Heart left ventricle (tissue), 16 donors: ENCODE results near the gene LPIN1. TPM values are rescaled to one million over a fixed set of nuclear protein-coding genes. Genes with fewer than 3 reads are reported as not detected.

Experiments used
- ATAC-seq, 4 donors: fragments of 200-7000 bp; cut with Tn5 transposase; one replicate each; pipeline ENCODE4 v1.9.1; 2020 to 2022; ENCODE audit warnings: moderate library complexity in 4 of 4, mild to moderate bottlenecking in 3 of 4, moderate number of reproducible peaks in 1 of 4
- DNase-seq, 5 donors: peaks; one replicate each; pipeline ENCODE4 v3.0.0-alpha.2; 2020
- H3K27ac ChIP-seq, 12 donors: fragments of 200-600 bp; sonication (generic) in 4 of 12; one replicate each; pipeline versions ENCODE4 v1.5.0 to v1.8.0; 2016 to 2022; ENCODE audit warnings: mild to moderate bottlenecking in 2 of 12
- H3K27me3 ChIP-seq, 9 donors: fragments of 200-600 bp; sonication (generic) in 2 of 9; one replicate each; pipeline versions ENCODE4 v1.5.1 to v1.8.0; 2016 to 2022; ENCODE audit warnings: mild to moderate bottlenecking in 3 of 9
- H3K36me3 ChIP-seq, 9 donors: fragments of 200-600 bp; sonication (generic) in 2 of 9; one replicate each; pipeline versions ENCODE4 v1.5.0 to v1.8.0; 2018 to 2022; ENCODE audit warnings: mild to moderate bottlenecking in 2 of 9
- H3K4me1 ChIP-seq, 12 donors: fragments of 200-600 bp; sonication (generic) in 4 of 12; one replicate each; pipeline versions ENCODE4 v1.5.0 to v1.8.0; 2016 to 2022; ENCODE audit warnings: mild to moderate bottlenecking in 3 of 12
- H3K4me3 ChIP-seq, 12 donors: fragments of 200-600 bp; sonication (generic) in 4 of 12; one replicate each; pipeline versions ENCODE4 v1.5.0 to v1.8.0; 2017 to 2022; ENCODE audit warnings: mild to moderate bottlenecking in 9 of 12, moderate library complexity in 4 of 12
- H3K9me3 ChIP-seq, 12 donors: fragments of 200-600 bp; sonication (generic) in 4 of 12; one replicate each; pipeline versions ENCODE4 v1.5.0 to v1.8.0; 2016 to 2022; ENCODE audit warnings: mild to moderate bottlenecking in 1 of 12
- CTCF ChIP-seq, 12 donors: fragments of 200-600 bp; sonication (generic) in 4 of 12; IDR thresholded peaks; one replicate each; pipeline versions ENCODE4 v1.5.0 to v1.8.0; 2018 to 2022; ENCODE audit warnings: antibody characterized with exemption in 12 of 12, mild to moderate bottlenecking in 5 of 12
- POLR2A ChIP-seq, 2 donors: fragments of 450-650 bp; IDR thresholded peaks; one replicate each; pipeline ENCODE4 v1.6.1; 2017; ENCODE audit warnings: antibody characterized with exemption in 2 of 2, mild to moderate bottlenecking in 2 of 2, moderate library complexity in 2 of 2
- WGBS, 4 donors: extraction: QIAGEN DNeasy Blood & Tissue Kit in 2 of 4; methylation state at CpG; one replicate each; pipeline versions ENCODE4 v1.1.5 to v1.1.7; 2013 to 2018; 5-methylcytosine and 5-hydroxymethylcytosine counted together
- intact Hi-C, 10 donors: fragments of 100-400 bp; cut with DNase I; formaldehyde crosslinking; loops; one replicate each; pipeline versions ENCODE4 v1.11.1 to v1.14.2; 2022
- polyA plus RNA-seq, 2 donors: library from polyadenylated mRNA; stranded (reverse); fragments of 200-250 nt; gene quantifications; one replicate each; pipeline ENCODE4 v1.2.3, GENCODE V29; 2013
- total RNA-seq, 9 donors: library from RNA; depleted of rRNA in 2 of 9; stranded (reverse); fragments of >200 nt in 2 of 9; fragmentation: NEBNext Ultra II Directional in 3 of 9; extraction: Animal tissue kit (Norgen Biotek cat#: 25700) in 3 of 9; gene quantifications; one replicate each; pipeline versions ENCODE4 v1.1.0 to v1.2.4, GENCODE V29; 2016 to 2023
- donor health status: ischemic (EF 13 %, LVEDD 7.1; RV severe dilation, severe dysfunction).
- donor health status: healthy with polysubstance abuse.
- donor health status: DM: no; HTN: yes; CAD: no.
- donor health status: DM: no; HTN: no; CAD: no.
- donor health status: ischemic (EF 25% LVEDD 6.9; RV normal size, moderate dysfunction).
- donor health status: ischemic (EF 25% LVEDD 5.7; RV mildly dilated, moderate dysfunction).
- donor health status: healthy.
- donor health status: DM: yes; HTN: yes; CAD: no.
- donor health status: ischemic (EF 35%, LVEDD 5.7; RV mildly dilated, moderate dysfunction).
- donor health status: nonischemic (EF 11% LVEDD 7.7; RV severe dilation, severe dysfunction).
- donor health status: DM: yes; HTN: yes; CAD: no.
- donor health status: PGD.
- donor health status: ischemic (EF 29% LVEDD 5.4; RV normal size, mild dysfunction).
- donor health status: nonischemic (EF 23%, LVEDD 6.1; RV moderate dilation, normal function).

LPIN1 gene
- total and polyA plus RNA-seq, 11 donors: 15.0 to 57.1 (median 43.8) TPM

DNA sequence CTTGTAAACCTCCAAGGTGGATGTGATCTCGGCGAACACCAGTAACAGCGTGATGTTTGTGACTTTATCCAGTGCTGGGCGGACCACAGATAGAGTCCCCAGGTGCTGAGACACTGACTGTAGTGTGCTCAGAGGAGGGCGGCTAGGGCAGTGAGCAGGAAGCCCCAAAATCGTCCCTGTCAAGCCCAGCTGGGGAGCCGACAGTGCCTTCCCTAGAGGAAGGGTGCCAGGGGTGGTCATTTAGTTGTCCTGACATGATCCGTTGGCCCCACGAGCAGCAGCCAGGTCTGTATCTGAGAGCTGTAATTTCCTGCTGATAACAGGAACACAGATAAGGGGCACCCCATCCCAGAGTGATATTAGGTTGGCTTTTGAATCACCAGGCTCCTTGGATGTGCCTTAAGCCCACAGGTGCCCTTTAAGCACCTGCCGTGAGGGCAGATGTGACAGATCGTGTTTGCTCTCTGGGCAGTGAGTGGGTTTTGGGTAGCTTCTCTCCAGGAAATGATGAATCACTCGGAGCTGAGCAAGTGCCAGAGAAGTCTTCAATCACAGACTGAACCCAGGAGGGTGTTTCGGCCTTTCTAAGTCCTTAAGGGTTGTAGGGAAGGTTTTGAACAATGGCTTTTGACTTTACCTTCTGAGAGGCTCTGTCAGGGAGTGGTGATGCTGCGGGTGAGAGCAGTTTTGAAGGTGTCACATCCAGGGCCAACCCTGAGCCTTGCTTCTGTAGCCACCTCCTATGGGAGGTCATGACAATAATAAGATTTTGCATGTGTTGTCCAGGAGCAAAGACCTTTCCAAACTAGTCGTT is 7.7 kb downstream of the LPIN1 start:
- intact Hi-C loops: no loop called here
- Histone ChIP-seq H3K9me3 (no peaks in the 10 kb centered on the region), H3K4me1 (peaks cover 0 to 74% (median 35%) of the 10 kb centered on the region in 12 donors), H3K36me3 (no peaks in the 10 kb centered on the region), H3K4me3 (peak overlapping the region in 3 of 12 donors; percentile 7 to 37 (median 11)), H3K27me3 (no peaks in the 10 kb centered on the region), H3K27ac (peak overlapping the region in 6 of 12 donors; percentile 23 to 76 (median 42))
- WGBS, 4 donors: 34 to 41% (median 37%) methylated on average over 12 to 15 of the region's 15 CpGs
- ATAC-seq: peak in 3 of 4 donors; percentile 61 to 83 (median 71)
- TF ChIP-seq POLR2A (IDR thresholded peaks at IDR 0.05) (no peak), CTCF (IDR thresholded peaks at IDR 0.05) (no peak)
- DNase-seq: peak in 1 of 5 donors; percentile 46

DNA sequence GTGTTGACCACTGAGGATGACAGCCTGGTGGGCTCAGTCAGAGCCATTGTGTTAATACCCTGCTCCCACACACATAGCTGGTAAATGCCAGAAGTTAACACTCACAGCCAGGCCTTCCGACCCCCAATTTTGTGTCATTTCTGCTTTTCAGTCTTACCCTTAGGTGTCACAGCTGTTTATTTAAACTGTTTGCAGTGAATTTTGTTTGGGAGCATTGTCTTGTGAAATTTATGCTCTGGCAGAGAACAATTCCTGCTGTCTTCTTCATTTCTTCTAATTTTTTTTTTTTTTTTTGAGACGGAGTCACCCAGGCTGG is 8.2 kb downstream of the LPIN1 start:
- no peaks in the 10 kb centered on the region for H3K27me3 ChIP-seq
- H3K9me3 ChIP-seq: no peaks in the 10 kb centered on the region
- intact Hi-C loops: no loop called here
- DNase-seq (no peak), ATAC-seq (no peak)
- H3K4me3 ChIP-seq: no peak overlapping the region
- no peaks in the 10 kb centered on the region for H3K36me3 ChIP-seq
- H3K27ac ChIP-seq: peak overlapping the region in 3 of 12 donors; percentile 23 to 76 (median 55)
- peaks cover 0 to 68% (median 32%) of the 10 kb centered on the region in 12 donors for H3K4me1 ChIP-seq
- WGBS, 4 donors: 64 to 97% (median 77%) methylated on average over 2 of the region's 2 CpGs
- TF ChIP-seq POLR2A (IDR thresholded peaks at IDR 0.05) (no peak), CTCF (IDR thresholded peaks at IDR 0.05) (no peak)

DNA sequence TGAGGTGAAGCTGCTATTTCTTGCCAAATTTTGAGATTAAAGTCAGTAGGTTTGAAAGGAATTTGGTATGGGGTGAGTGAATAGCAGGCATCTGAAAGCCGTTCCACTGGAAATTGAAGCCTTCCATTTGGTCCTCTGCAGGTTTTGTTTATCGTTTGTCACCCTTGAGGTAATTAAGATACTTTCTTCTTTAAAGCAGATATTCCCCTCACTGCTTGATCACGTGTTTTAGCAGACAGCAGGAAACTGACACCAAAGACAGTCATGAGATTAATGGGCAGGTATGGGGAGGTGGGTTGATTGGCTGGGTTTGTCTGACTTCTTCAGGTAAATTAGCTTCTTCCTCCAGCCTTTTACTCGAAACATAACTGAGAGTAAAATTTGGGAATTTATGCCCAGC is 10.7 kb downstream of the LPIN1 start:
- 81 to 90% (median 83%) methylated on average over 4 of the region's 4 CpGs for WGBS, 4 donors
- no peaks in the 10 kb centered on the region for H3K27me3 ChIP-seq
- intact Hi-C loops: no loop called here
- H3K4me1 ChIP-seq: peaks cover 0 to 47% (median 23%) of the 10 kb centered on the region in 12 donors
- no peak overlapping the region for H3K27ac ChIP-seq
- H3K36me3 ChIP-seq: peaks cover 0 to 6% (median 0%) of the 10 kb centered on the region in 9 donors
- no peaks in the 10 kb centered on the region for H3K9me3 ChIP-seq
- no peak overlapping the region for H3K4me3 ChIP-seq
- ATAC-seq (no peak), DNase-seq (no peak)
- no peak for TF ChIP-seq CTCF (IDR thresholded peaks at IDR 0.05)
- TF ChIP-seq POLR2A (IDR thresholded peaks at IDR 0.05): no peak

DNA sequence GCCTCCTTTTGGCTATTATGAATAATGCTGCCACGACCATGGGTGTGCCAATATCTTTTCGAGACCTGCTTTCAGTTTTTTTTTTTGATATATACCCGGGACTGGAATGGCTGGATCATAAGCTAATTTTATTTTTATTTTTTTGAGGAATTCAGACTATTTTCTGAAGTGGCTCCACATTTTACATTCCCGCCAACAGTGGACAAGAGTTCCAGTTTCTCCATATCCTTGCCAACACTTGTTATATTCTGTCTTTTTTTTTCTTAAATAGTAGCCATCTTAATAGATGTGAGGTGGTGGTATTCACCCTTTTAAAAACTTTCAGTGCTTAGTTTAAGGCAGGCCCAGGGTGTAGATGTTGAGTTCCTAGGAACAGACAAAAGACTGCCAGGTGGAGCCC is 11.8 kb downstream of the LPIN1 start:
- Histone ChIP-seq H3K4me3 (no peak overlapping the region), H3K27me3 (no peaks in the 10 kb centered on the region), H3K36me3 (peaks cover 0 to 6% (median 0%) of the 10 kb centered on the region in 9 donors), H3K9me3 (no peaks in the 10 kb centered on the region), H3K27ac (no peak overlapping the region), H3K4me1 (peaks cover 0 to 41% (median 20%) of the 10 kb centered on the region in 12 donors)
- DNase-seq (no peak), ATAC-seq (no peak)
- WGBS, 4 donors: 96 to 97% (median 97%) methylated on average over 4 of the region's 4 CpGs
- intact Hi-C loops: no loop called here
- TF ChIP-seq POLR2A (IDR thresholded peaks at IDR 0.05) (no peak), CTCF (IDR thresholded peaks at IDR 0.05) (no peak)
